Activated naive CD4-positive, alpha-beta T cell treated with anti-CD3 and anti-CD28 coated beads, Interleukin-2, amount 10 ng/mL, durations not matched to agents 5 hours and 36 hours (primary cell): Measurements from ENCODE around the gene ASB4. TPM values are rescaled to one million over a fixed set of nuclear protein-coding genes. Genes with fewer than 3 reads are reported as not detected.

Experiments used
- total RNA-seq, 2 experiments: library from RNA; stranded (reverse); gene quantifications; one replicate each; pipeline ENCODE4 v1.2.3, GENCODE V29; 2021

Gene ASB4
- total RNA-seq = not detected

GRCh38 chr7:95485391-95486123 lies at the start of gene ASB4:
Gene ASB4 (plus strand): TSS chr7:95485943. CDS start chr7:95485972, 29 bp downstream.

Other genes starting within 250 kb of the ASB4 start
- gene PON1, start 161.4 kb upstream of the ASB4 start, total RNA-seq = not detected
- gene PON3, start 89.6 kb upstream of the ASB4 start, total RNA-seq = not detected
- gene PON2, start 50.9 kb upstream of the ASB4 start, total RNA-seq = 1 to 10 TPM; 1.6 to 1.8 TPM
- gene PDK4, start 110.6 kb downstream of the ASB4 start, total RNA-seq = not detected